HG02623 (cell line): ENCODE results near the gene DLG2.
A peak's percentile ranks its signal among the peaks of the same experiment; 100 is the strongest.
"Not testable (repeated sequence)": the region's sequence is repeated elsewhere in the genome, so short reads cannot be mapped to it uniquely, and the experiment has no call there.

Experiments used
- ATAC-seq: cut with Tn5 transposase; IDR thresholded peaks from one replicate; pipeline ENCODE4 v1.9.1; 2021; ENCODE audit warnings: moderate library complexity; ENCODE audit not compliant: unreplicated experiment

Gene DLG2

GRCh38 chr11:85347291-85347690 lies 279.9 kb downstream of the DLG2 start:
- no peak for ATAC-seq

DNA sequence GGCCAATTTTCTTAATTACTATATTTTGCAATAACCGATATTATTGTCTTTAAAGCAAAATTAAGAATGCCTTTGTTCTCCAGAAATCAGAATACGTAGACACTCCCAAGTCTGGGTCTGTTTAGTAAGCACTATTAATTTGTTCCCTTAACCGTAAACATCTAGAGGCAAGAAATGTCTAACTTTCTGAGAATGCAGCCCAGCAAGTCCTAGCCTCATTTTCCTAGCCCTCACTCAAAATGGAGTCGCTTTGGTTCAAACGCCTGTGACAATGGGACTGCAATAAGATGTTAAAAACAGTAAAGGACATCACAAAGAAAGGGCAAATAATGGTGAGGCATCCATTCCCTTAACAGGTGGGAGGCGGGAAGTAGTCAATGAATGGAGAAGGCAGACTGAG lies 280.7 kb downstream of the DLG2 start:
- ATAC-seq = no peak

DNA sequence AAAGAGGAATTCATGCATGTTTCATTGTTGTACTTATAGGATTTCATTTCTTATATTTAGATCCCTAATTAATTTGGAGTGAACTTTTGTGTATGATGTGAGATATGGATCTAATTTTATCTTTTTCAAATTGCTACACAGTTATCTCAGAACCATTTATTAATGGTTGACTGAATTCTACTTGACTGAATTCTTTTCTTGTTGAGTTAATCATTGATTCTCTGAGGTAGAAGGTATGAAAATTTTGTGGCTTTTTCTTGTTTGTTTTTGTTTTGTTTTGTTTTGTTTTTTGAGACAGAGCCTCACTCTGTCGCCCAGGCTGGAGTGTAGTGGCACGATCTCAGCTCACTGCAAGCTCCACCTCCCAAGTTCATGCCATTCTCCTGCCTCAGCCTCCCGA lies 286.3 kb downstream of the DLG2 start:
- not testable (repeated sequence) for ATAC-seq

- ATAC-seq = no peak
These were observed 308.6 kb downstream of the DLG2 start for GRCh38 chr11:85318573-85318972.

- peak; percentile 99 for ATAC-seq
These were observed 310.2 kb downstream of the DLG2 start for GRCh38 chr11:85316967-85317366.

DNA sequence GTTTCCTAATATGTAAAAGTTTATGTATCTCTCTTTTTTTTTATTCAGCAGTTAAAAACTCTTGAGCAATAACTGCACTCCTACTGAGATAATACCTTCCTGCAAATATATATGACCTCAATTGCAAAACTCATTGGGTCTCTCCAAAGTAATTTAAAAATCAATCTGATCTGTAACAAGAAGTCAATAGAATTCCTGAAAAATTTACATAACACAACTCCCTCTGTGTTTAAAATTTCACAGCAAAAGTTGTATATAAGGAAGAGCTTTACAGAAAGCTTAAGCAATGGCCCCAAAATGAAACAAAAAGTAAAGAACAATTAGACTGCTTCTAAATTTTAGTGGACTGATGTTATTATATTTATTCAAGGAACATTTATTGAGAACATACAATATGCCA lies 313.4 kb downstream of the DLG2 start:
- no peak for ATAC-seq

DNA sequence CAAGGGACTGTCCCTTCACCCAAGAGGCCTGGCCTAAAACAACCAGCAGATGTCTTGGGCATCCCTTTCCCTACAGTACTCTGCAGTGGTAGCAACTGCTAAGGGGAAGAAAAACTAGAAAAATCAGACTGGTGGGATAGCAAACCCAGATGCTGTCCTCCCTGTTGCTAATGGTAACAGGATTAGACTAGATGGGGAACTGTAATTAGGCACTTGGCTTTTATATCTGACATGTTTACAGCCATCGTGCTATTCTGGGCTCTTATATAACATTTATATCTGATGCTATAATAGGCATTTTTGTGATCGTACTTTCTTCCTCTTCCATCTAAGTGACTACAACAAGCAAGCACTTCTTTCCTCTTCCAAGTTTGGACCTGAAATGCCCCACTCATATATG lies 316.7 kb downstream of the DLG2 start:
- ATAC-seq = no peak

DNA sequence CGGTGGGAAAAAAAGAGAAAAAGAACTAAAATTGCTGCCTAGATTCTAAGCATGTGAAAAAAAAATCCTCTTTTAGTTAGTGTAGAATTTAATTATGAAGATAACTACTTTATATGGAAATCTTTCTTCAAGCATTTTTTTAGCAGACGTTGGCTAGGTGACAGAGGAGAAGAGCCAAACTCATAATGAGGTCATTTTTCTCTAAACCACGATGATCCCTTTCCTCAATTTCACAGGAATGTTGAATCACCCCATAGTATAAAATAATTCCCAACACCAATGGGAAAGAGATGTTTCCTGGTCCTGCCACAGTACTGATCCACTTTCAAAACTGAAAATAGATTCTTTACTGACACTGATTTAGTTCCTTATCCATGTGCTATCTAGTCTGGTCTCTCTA lies 319.8 kb downstream of the DLG2 start:
- no peak for ATAC-seq

GRCh38 chr11:85301895-85302678 lies 325.1 kb downstream of the DLG2 start:
- no peak for ATAC-seq

- no peak for ATAC-seq
These were observed 327.7 kb downstream of the DLG2 start for GRCh38 chr11:85299258-85299942.

DNA sequence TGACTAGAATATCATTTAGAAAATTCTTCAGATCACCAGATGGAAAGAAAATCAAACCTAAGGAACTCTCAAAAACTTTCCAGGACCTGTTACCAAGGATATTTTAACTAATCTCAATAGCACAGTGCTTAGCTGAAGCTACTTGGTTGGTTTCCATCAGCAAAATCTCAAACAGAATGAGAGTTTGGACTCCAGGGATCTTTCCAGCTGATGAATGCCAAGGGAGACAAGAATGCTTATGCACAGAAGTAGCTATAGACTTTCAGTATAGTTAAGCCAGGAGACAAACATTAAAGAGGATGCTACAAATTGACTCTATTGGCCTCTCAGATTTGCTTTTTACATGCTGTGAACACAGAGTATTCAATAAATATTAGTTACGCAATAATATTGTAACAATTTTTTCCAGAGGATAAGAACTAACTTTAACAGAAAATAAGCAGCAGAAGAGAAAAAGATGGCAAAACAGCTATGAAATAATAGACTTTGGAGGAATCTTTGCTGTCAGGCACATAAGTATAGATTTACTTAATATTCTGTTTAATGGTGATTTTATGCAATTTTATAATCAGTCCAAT lies 331.4 kb downstream of the DLG2 start:
- no peak for ATAC-seq

DNA sequence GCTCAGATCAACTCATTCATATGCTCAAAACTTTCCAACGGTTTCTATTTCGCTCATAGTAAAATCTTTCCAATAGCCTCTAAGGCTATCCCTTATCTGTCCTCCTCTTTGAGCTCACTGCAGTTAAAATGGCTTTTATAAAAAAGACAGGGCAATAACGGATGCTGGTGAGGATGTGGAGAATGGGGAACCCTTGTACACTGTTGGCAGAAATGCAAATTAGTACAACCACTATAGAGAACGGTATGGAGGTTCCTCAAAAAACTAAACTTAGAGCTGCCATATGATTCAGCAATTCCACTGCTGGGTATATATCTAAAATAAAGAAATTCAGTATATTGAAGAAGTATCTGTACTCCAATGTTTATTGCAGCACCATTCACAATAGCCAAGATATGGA lies 345.6 kb downstream of the DLG2 start:
- no peak for ATAC-seq

GRCh38 chr11:85279267-85279666 lies 347.9 kb downstream of the DLG2 start:
- no peak for ATAC-seq

DNA sequence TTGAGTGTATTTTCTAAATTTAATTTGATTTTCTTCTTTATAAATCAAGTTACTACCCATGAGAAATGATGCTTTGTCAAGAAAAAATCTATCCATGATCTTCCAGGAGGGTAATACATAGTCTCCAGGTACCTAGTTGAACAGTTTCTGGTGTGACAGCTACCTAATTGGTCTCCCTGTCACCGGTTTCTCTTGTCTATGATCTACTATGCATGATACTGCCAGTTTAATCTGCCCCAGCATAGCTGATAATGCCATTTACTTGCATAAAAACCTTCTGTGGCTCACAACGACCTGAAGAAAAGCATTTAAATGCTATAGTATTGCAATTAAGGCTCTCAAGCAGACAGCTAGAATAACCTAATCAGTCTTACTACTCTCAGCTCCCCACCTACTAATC lies 349.5 kb downstream of the DLG2 start:
- no peak for ATAC-seq

GRCh38 chr11:85276332-85276731 lies 350.8 kb downstream of the DLG2 start:
- no peak for ATAC-seq

DNA sequence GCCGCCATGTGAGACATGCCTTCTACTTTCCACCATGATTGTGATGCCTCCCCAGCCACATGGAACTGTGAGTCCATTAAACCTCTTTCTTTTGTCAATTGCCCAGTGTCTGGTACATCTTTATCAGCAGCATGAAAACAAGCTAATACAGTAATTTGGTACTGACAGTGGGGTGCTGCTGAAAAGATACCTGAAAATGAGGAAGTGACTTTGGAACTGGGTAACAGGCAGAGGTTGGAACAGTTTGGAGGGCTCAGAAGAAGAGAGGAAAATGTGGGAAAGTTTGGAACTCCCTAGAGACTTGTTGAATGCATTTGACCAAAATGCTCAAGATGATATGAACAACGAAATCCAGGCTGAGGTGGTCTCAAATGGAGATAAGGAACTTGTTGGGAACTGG lies 356.8 kb downstream of the DLG2 start:
- not testable (repeated sequence) for ATAC-seq

GRCh38 chr11:85269109-85269508 lies 358.0 kb downstream of the DLG2 start:
- no peak for ATAC-seq

GRCh38 chr11:85266646-85267045 lies 360.5 kb downstream of the DLG2 start:
- no peak for ATAC-seq

DNA sequence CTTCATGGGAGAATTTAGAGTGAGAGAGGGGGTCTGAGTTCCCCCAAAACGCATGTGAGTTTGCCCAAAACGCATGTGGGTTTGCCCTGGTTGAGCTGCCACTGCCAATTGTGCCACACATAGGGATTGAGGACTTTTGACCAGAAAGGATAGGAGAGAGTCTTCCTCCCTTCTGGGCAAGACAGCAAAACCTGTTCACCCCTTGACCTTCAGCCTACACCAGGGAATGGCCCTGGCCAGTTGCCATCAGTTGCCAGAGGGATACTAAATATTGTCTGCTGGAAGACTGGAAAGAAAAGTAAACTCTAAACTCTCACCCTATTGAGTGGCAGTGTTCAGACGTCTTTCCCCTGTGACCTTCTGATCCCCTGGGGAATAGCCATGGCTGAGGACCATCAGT lies 363.8 kb downstream of the DLG2 start:
- ATAC-seq = no peak

- no peak for ATAC-seq
These were observed 369.3 kb downstream of the DLG2 start for GRCh38 chr11:85257837-85258236.

DNA sequence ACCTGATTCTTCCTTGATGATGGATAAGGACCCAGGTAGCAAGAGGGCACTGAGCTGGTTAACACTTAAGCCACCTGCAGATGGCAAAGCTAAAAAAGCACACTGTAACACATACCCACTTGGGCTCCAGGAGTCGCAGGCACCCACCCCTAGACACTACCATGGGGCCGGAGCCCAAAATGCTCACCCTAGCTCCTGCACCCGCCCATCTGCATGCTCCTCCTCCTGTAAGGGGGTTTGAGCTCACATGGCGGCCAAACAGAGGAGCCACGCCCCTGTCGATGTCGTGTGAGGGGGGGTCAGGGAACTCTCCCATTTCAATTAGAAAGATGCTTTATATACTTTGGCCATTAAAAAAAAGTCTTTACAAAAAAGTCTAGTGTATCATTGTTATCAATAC lies 370.7 kb downstream of the DLG2 start:
- ATAC-seq = no peak

DNA sequence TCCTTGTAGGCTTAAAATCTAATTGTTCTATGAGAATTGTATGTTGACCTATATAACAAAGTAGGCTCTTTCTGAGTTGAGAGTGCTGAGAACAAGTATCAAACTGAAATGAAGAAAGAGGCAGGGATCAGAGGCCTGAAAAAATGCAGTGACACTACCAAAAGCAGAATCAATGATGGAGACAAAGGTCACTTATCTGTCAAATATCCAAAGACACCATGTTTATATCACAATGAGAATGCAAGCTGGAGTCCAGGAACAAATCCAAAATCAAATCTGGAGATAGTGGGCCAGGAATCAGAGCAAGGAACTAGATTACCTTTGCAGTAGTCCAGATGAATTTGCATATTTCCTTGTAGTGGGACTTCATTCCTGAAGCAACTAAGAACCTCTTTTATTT lies 377.7 kb downstream of the DLG2 start:
- ATAC-seq = no peak
